ENCODE results near the gene ADIPOQ. TPM values are rescaled to one million over a fixed set of nuclear protein-coding genes. Genes with fewer than 3 reads are reported as not detected.

The ADIPOQ gene
- total RNA-seq, 1 donor from 2014 or later = not detected

DNA sequence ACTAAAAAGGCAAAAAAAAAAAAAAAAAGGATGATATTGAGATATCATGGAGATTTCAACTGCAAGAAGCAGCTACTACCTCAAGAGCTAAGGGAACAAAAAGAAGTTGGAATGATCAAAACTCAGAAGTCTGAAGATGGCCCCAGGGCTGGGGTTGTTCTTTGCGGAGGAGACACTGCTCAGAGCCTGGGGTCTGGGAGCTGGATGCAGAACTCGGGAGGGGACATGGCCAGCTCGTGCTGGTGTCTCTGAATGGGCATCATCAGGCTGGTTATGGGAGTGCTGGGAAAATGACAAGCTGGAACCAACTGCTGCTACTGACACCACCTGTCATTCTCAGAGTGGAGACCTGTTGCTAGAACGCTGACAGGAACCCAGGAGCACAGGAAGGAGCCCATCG, 14.2 kb upstream of the ADIPOQ start:
- Mint-ChIP-seq H3K4me1 (peaks cover 34% of the 10 kb centered on the region), H3K27me3 (ENCODE audit: insufficient read depth, low read depth) (peaks cover 43% of the 10 kb centered on the region), H3K36me3 (no peaks in the 10 kb centered on the region), H3K27ac (no peak overlapping the region), H3K9me3 (peaks cover 5% of the 10 kb centered on the region), H3K4me3 (no peak overlapping the region)
- peak overlapping the region; percentile 20 for H3K4me2 ChIP-seq
- no peak for TF ChIP-seq EZH2phosphoT487 (IDR thresholded peaks at IDR 0.05)
- TF ChIP-seq EZH2 (IDR thresholded peaks at IDR 0.05) = no peak
- TF ChIP-seq, protein P1, sequence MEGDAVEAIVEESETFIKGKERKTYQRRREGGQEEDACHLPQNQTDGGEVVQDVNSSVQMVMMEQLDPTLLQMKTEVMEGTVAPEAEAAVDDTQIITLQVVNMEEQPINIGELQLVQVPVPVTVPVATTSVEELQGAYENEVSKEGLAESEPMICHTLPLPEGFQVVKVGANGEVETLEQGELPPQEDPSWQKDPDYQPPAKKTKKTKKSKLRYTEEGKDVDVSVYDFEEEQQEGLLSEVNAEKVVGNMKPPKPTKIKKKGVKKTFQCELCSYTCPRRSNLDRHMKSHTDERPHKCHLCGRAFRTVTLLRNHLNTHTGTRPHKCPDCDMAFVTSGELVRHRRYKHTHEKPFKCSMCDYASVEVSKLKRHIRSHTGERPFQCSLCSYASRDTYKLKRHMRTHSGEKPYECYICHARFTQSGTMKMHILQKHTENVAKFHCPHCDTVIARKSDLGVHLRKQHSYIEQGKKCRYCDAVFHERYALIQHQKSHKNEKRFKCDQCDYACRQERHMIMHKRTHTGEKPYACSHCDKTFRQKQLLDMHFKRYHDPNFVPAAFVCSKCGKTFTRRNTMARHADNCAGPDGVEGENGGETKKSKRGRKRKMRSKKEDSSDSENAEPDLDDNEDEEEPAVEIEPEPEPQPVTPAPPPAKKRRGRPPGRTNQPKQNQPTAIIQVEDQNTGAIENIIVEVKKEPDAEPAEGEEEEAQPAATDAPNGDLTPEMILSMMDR (IDR thresholded peaks at IDR 0.05) = no peak
- H3K27ac ChIP-seq = no peak overlapping the region
- no peaks in the 10 kb centered on the region for H3K9me3 ChIP-seq (ENCODE audit: low read depth)
- no peak overlapping the region for H3K9ac ChIP-seq
- no peak overlapping the region for H2AFZ ChIP-seq (replicated peaks)
- no peak overlapping the region for H3K4me3 ChIP-seq
- H3K27me3 ChIP-seq = peaks cover 90% of the 10 kb centered on the region
- no peak for DNase-seq (ENCODE audit: low spot score)
- H3F3A ChIP-seq (ENCODE audit: low read depth) = peaks cover 39% of the 10 kb centered on the region
- no peaks in the 10 kb centered on the region for H3K79me2 ChIP-seq (ENCODE audit: low read depth)
- no peaks in the 10 kb centered on the region for H3K36me3 ChIP-seq
- H4K20me1 ChIP-seq (ENCODE audit: low read depth) = peaks cover 10% of the 10 kb centered on the region
- H3K4me1 ChIP-seq = peaks cover 34% of the 10 kb centered on the region

DNA sequence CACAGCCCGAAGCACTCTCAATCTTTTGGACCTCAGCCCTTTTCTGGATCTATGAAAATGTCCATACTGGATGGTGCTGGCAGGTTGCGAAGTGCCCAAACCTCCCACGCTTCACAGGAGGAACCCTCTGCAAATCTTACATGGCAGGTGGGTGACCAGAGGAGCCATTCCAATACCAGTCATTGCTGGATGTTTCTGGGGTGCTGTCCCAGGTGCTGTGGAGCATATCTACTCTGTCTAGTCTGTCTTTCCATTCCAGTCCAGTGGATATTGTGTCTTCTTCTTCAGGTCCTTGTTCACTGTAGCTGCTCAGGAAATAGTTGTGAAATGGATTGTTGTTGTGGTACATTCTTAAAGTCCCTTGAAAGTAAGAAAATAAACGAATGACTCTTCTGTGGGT, 10.7 kb upstream of the ADIPOQ start:
- Histone ChIP-seq H2AFZ (replicated peaks) (no peak overlapping the region), H3K4me2 (no peak overlapping the region), H3K4me1 (peaks cover 8% of the 10 kb centered on the region), H3K9ac (no peak overlapping the region), H3K36me3 (no peaks in the 10 kb centered on the region), H3F3A (ENCODE audit: low read depth) (peaks cover 11% of the 10 kb centered on the region), H3K79me2 (ENCODE audit: low read depth) (no peaks in the 10 kb centered on the region), H3K27ac (no peak overlapping the region), H3K4me3 (no peak overlapping the region), H4K20me1 (ENCODE audit: low read depth) (no peaks in the 10 kb centered on the region), H3K27me3 (peaks cover 62% of the 10 kb centered on the region), H3K9me3 (ENCODE audit: low read depth) (no peaks in the 10 kb centered on the region)
- Mint-ChIP-seq H3K4me3 (no peak overlapping the region), H3K9me3 (peaks cover 5% of the 10 kb centered on the region), H3K36me3 (no peaks in the 10 kb centered on the region), H3K27me3 (ENCODE audit: insufficient read depth, low read depth) (peaks cover 34% of the 10 kb centered on the region), H3K27ac (no peak overlapping the region), H3K4me1 (peaks cover 8% of the 10 kb centered on the region)
- TF ChIP-seq EZH2 (IDR thresholded peaks at IDR 0.05) (no peak), EZH2phosphoT487 (IDR thresholded peaks at IDR 0.05) (no peak)
- TF ChIP-seq, protein P1 (IDR thresholded peaks at IDR 0.05) = no peak
- DNase-seq (ENCODE audit: low spot score) = no peak

DNA sequence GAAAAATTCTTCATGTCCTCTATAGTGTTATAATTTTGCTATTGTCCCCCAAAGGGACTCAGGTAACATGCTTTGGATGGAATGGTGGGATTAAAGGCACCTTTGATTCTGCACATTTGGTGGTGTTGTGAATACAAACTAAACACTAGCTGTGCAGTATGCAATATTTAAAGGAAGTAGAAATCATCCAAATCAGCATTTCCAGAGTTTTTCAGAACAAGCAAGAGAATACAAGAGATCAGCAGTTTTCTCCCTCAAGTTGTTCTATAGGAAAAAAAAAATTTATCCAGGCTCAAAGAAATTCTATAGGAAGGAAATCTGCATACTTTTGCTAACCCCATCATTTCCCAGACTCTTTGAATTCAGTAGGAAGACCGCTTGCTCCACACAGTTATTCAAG, 10.2 kb upstream of the ADIPOQ start:
- H3K9me3 Mint-ChIP-seq = peaks cover 5% of the 10 kb centered on the region
- H3K4me1 ChIP-seq = peaks cover 8% of the 10 kb centered on the region
- peaks cover 34% of the 10 kb centered on the region for H3K27me3 Mint-ChIP-seq (ENCODE audit: insufficient read depth, low read depth)
- H3K4me3 Mint-ChIP-seq = no peak overlapping the region
- no peak overlapping the region for H2AFZ ChIP-seq (replicated peaks)
- TF ChIP-seq EZH2phosphoT487 (IDR thresholded peaks at IDR 0.05) (no peak), EZH2 (IDR thresholded peaks at IDR 0.05) (no peak)
- TF ChIP-seq, protein P1 (IDR thresholded peaks at IDR 0.05) = no peak
- H4K20me1 ChIP-seq (ENCODE audit: low read depth) = no peaks in the 10 kb centered on the region
- no peak for DNase-seq (ENCODE audit: low spot score)
- no peak overlapping the region for H3K4me2 ChIP-seq
- no peaks in the 10 kb centered on the region for H3K9me3 ChIP-seq (ENCODE audit: low read depth)
- H3K27ac ChIP-seq = no peak overlapping the region
- no peak overlapping the region for H3K9ac ChIP-seq
- no peaks in the 10 kb centered on the region for H3K79me2 ChIP-seq (ENCODE audit: low read depth)
- peaks cover 8% of the 10 kb centered on the region for H3K4me1 Mint-ChIP-seq
- peaks cover 58% of the 10 kb centered on the region for H3K27me3 ChIP-seq
- no peaks in the 10 kb centered on the region for H3K36me3 ChIP-seq
- peaks cover 11% of the 10 kb centered on the region for H3F3A ChIP-seq (ENCODE audit: low read depth)
- no peak overlapping the region for H3K4me3 ChIP-seq
- no peaks in the 10 kb centered on the region for H3K36me3 Mint-ChIP-seq
- no peak overlapping the region for H3K27ac Mint-ChIP-seq

All from neural progenitor cell (in vitro differentiated cells).